Measurements from ENCODE around the gene PHLPP1. TPM values are rescaled to one million over a fixed set of nuclear protein-coding genes. Genes with fewer than 3 reads are reported as not detected.

Gene PHLPP1
- total RNA-seq, 1 donor from 2014 or later = 13.3 TPM

DNA sequence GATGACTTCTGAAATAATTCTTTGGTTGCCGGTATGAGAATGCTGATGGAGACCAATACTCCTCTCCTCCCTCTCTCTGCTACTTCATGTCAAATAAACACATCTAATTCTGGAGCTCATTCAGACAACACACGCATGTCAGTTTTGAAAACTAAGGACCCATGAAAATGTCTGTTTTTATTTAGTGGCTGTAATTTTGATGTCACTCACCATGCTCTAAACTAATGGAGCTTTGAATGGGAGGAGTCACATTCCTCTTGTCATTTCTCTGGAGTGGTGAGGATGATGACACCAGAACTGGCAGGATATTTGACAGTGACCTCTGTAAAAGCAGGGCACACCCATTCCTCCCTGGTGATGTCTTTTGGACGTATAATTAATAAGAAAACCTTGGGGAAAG lies 163.0 kb downstream of the PHLPP1 start:
- H2AFZ ChIP-seq (ENCODE audit: low read depth, low read length) = no peak overlapping the region
- H3K4me1 Mint-ChIP-seq (ENCODE audit: low read depth, unreplicated experiment) = peaks cover 43% of the 10 kb centered on the region
- no peak overlapping the region for H3K9ac ChIP-seq (ENCODE audit: low read length)
- no peak overlapping the region for H3K27ac ChIP-seq (ENCODE audit: low read depth, low read length)
- H3K4me2 ChIP-seq (ENCODE audit: low read length) = peak overlapping the region; percentile 78
- H3K79me2 ChIP-seq (ENCODE audit: insufficient read depth, low read length) = no peaks in the 10 kb centered on the region
- no peaks in the 10 kb centered on the region for H3K27me3 ChIP-seq (ENCODE audit: insufficient read depth, low read length)
- no peaks in the 10 kb centered on the region for H3K9me3 ChIP-seq (ENCODE audit: insufficient read depth, low read depth, low read length)
- FAIRE-seq (no peak), DNase-seq (ENCODE audit: low read depth) (no peak)
- H3K36me3 Mint-ChIP-seq (ENCODE audit: low read depth, unreplicated experiment) = no peaks in the 10 kb centered on the region
- no peaks in the 10 kb centered on the region for H3K27me3 Mint-ChIP-seq (ENCODE audit: low read depth, unreplicated experiment)
- H3K4me3 ChIP-seq (ENCODE audit: insufficient read depth, low read depth, low read length) = no peak overlapping the region
- H4K20me1 ChIP-seq (ENCODE audit: insufficient read depth, low read length) = no peaks in the 10 kb centered on the region
- H3K9me3 Mint-ChIP-seq (ENCODE audit: unreplicated experiment) = no peaks in the 10 kb centered on the region
- H3K36me3 ChIP-seq (ENCODE audit: insufficient read depth, low read length) = no peaks in the 10 kb centered on the region
- TF ChIP-seq, protein P1, sequence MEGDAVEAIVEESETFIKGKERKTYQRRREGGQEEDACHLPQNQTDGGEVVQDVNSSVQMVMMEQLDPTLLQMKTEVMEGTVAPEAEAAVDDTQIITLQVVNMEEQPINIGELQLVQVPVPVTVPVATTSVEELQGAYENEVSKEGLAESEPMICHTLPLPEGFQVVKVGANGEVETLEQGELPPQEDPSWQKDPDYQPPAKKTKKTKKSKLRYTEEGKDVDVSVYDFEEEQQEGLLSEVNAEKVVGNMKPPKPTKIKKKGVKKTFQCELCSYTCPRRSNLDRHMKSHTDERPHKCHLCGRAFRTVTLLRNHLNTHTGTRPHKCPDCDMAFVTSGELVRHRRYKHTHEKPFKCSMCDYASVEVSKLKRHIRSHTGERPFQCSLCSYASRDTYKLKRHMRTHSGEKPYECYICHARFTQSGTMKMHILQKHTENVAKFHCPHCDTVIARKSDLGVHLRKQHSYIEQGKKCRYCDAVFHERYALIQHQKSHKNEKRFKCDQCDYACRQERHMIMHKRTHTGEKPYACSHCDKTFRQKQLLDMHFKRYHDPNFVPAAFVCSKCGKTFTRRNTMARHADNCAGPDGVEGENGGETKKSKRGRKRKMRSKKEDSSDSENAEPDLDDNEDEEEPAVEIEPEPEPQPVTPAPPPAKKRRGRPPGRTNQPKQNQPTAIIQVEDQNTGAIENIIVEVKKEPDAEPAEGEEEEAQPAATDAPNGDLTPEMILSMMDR (IDR thresholded peaks at IDR 0.05; ENCODE audit: insufficient read depth, low read depth, low read length) = no peak
- no peak for TF ChIP-seq EZH2 (IDR thresholded peaks at IDR 0.05; ENCODE audit: insufficient read depth, low read length)
- H3K27ac Mint-ChIP-seq (ENCODE audit: unreplicated experiment) = peak overlapping the region; percentile 43
- H3K4me3 Mint-ChIP-seq (ENCODE audit: unreplicated experiment) = peak overlapping the region; percentile 34
- peaks cover 41% of the 10 kb centered on the region for H3K4me1 ChIP-seq (ENCODE audit: insufficient read depth, low read length)

DNA sequence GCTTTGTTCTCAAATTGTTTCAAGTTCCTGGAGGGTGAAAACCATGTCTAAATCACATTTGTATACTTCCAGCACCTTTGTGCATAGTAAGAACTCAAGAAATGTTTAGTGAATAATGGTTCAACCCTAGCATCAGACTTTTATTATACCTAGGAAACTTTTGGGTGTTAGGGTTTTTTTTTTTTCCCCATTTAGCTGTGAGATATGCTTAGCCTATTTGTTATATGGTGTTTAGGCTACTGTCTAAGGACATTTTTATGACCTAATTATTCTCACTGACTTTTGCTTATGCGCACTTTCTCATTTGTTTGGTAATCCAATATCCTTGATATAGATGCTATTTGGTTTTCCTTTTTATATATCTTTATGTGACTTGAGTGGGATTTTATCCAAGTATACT lies 164.7 kb downstream of the PHLPP1 start:
- Histone ChIP-seq H3K4me3 (ENCODE audit: insufficient read depth, low read depth, low read length) (no peak overlapping the region), H3K27me3 (ENCODE audit: insufficient read depth, low read length) (no peaks in the 10 kb centered on the region), H3K4me1 (ENCODE audit: insufficient read depth, low read length) (peaks cover 41% of the 10 kb centered on the region), H3K27ac (ENCODE audit: low read depth, low read length) (no peak overlapping the region), H4K20me1 (ENCODE audit: insufficient read depth, low read length) (no peaks in the 10 kb centered on the region), H3K36me3 (ENCODE audit: insufficient read depth, low read length) (no peaks in the 10 kb centered on the region), H2AFZ (ENCODE audit: low read depth, low read length) (no peak overlapping the region), H3K79me2 (ENCODE audit: insufficient read depth, low read length) (no peaks in the 10 kb centered on the region), H3K9ac (ENCODE audit: low read length) (no peak overlapping the region), H3K9me3 (ENCODE audit: insufficient read depth, low read depth, low read length) (no peaks in the 10 kb centered on the region), H3K4me2 (ENCODE audit: low read length) (no peak overlapping the region)
- FAIRE-seq (no peak), DNase-seq (ENCODE audit: low read depth) (no peak)
- Mint-ChIP-seq H3K4me3 (ENCODE audit: unreplicated experiment) (no peak overlapping the region), H3K4me1 (ENCODE audit: low read depth, unreplicated experiment) (peaks cover 41% of the 10 kb centered on the region), H3K27me3 (ENCODE audit: low read depth, unreplicated experiment) (no peaks in the 10 kb centered on the region), H3K36me3 (ENCODE audit: low read depth, unreplicated experiment) (no peaks in the 10 kb centered on the region), H3K27ac (ENCODE audit: unreplicated experiment) (no peak overlapping the region), H3K9me3 (ENCODE audit: unreplicated experiment) (no peaks in the 10 kb centered on the region)
- TF ChIP-seq, protein P1 (IDR thresholded peaks at IDR 0.05; ENCODE audit: insufficient read depth, low read depth, low read length) = no peak
- no peak for TF ChIP-seq EZH2 (IDR thresholded peaks at IDR 0.05; ENCODE audit: insufficient read depth, low read length)

DNA sequence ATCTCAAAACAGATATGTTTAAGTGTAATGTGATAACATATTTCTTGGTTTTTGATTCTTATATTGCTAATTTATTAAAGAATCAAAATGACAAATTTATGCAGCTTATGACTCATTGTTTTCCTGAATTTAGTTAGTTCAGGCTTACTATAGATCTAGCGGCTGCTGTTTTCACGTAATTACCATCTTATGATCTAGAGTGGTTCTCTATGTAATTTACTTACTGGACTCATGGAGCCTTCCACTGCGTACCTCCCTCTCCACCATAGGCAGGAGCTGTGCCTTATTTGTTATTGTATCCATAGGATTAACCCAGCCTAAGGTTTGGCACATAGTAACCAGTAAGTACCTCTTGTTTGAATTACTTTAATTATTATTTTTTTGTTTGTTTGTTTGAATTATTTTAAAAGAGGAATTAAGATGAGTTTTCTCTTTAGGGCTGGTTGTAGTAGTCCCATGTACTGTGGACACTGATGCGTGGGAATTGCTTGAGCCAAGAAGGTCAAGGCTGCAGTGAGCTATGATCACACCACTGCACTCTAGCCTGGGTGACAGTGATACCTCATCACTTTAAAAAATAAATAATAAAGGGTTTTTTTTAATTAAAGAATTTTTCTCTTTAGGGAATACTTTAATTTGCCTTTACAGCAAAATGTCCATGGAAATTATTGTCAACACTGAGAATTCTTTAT lies 165.5 kb downstream of the PHLPP1 start:
- Histone ChIP-seq H3K9me3 (ENCODE audit: insufficient read depth, low read depth, low read length) (no peaks in the 10 kb centered on the region), H4K20me1 (ENCODE audit: insufficient read depth, low read length) (no peaks in the 10 kb centered on the region), H3K4me2 (ENCODE audit: low read length) (no peak overlapping the region), H3K27ac (ENCODE audit: low read depth, low read length) (no peak overlapping the region), H3K4me1 (ENCODE audit: insufficient read depth, low read length) (peaks cover 40% of the 10 kb centered on the region), H3K4me3 (ENCODE audit: insufficient read depth, low read depth, low read length) (no peak overlapping the region), H2AFZ (ENCODE audit: low read depth, low read length) (no peak overlapping the region), H3K27me3 (ENCODE audit: insufficient read depth, low read length) (no peaks in the 10 kb centered on the region), H3K79me2 (ENCODE audit: insufficient read depth, low read length) (no peaks in the 10 kb centered on the region), H3K9ac (ENCODE audit: low read length) (no peak overlapping the region), H3K36me3 (ENCODE audit: insufficient read depth, low read length) (no peaks in the 10 kb centered on the region)
- no peak for FAIRE-seq
- Mint-ChIP-seq H3K4me3 (ENCODE audit: unreplicated experiment) (no peak overlapping the region), H3K9me3 (ENCODE audit: unreplicated experiment) (no peaks in the 10 kb centered on the region), H3K4me1 (ENCODE audit: low read depth, unreplicated experiment) (peaks cover 37% of the 10 kb centered on the region), H3K36me3 (ENCODE audit: low read depth, unreplicated experiment) (no peaks in the 10 kb centered on the region), H3K27ac (ENCODE audit: unreplicated experiment) (no peak overlapping the region), H3K27me3 (ENCODE audit: low read depth, unreplicated experiment) (no peaks in the 10 kb centered on the region)
- no peak for DNase-seq (ENCODE audit: low read depth)
- TF ChIP-seq EZH2 (IDR thresholded peaks at IDR 0.05; ENCODE audit: insufficient read depth, low read length) = no peak
- TF ChIP-seq, protein P1 (IDR thresholded peaks at IDR 0.05; ENCODE audit: insufficient read depth, low read depth, low read length) = no peak

Measured in astrocyte (in vitro differentiated cells and primary cell).